IMR-90 (cell line): ENCODE measurements around the gene RBM8A. TPM values are rescaled to one million over a fixed set of nuclear protein-coding genes. Genes with fewer than 3 reads are reported as not detected.

Experiments used
- ATAC-seq: fragments of 200-7000 bp; cut with Tn5 transposase; 2 replicates; pipeline ENCODE4 v1.9.1; 2020; ENCODE audit warnings: low read depth, mild to moderate bottlenecking, moderate library complexity
- BruUV-seq: library from RNA; stranded (reverse); fragments of 400-500 nt; replicated peaks from 2 replicates; lab custom pipeline; 2021; lab: Mats Ljungman, UMichigan
- CTCF ChIA-PET: fragments of 300-600 bp; formaldehyde crosslinking; extraction: SDS; loops from one replicate; lab custom pipeline; 2021; ENCODE audit warnings: antibody characterized with exemption; lab: Yijun Ruan, JAX
- POLR2A ChIA-PET: fragments of 300-600 bp; sonication (Branson Sonifier 250); formaldehyde crosslinking; loops from one replicate; lab custom pipeline; 2022; ENCODE audit warnings: antibody characterized with exemption; ENCODE audit not compliant: unreplicated experiment; lab: Charles Lee
- DNase-seq: peaks from one replicate; pipeline ENCODE4 v3.0.0; 2013
- H2AFZ ChIP-seq: replicated peaks from 2 replicates; pipeline ENCODE3; 2013; ENCODE audit warnings: low read length, mild to moderate bottlenecking; ENCODE audit not compliant: poor library complexity
- H2AK5ac ChIP-seq: 2 replicates; pipeline ENCODE4 v1.6.1; 2013; ENCODE audit warnings: low read depth, low read length, inconsistent platforms
- H2AK9ac ChIP-seq: replicated peaks from 2 replicates; pipeline ENCODE3; 2013; ENCODE audit warnings: mild to moderate bottlenecking, low read depth, low read length, moderate library complexity; ENCODE audit not compliant: poor library complexity
- H2BK120ac ChIP-seq: 2 replicates; pipeline ENCODE4 v1.6.1; 2013; ENCODE audit warnings: low read depth, low read length, inconsistent platforms
- H2BK15ac ChIP-seq: 3 replicates; pipeline ENCODE4 v1.6.1; 2013; ENCODE audit warnings: low read depth, low read length, inconsistent platforms
- H2BK20ac ChIP-seq: 2 replicates; pipeline ENCODE4 v1.6.1; 2013; ENCODE audit warnings: low read depth, mild to moderate bottlenecking, inconsistent platforms, low read length, moderate library complexity
- H2BK5ac ChIP-seq: 2 replicates; pipeline ENCODE4 v1.6.1; 2013; ENCODE audit warnings: mild to moderate bottlenecking, low read depth, low read length, inconsistent platforms; ENCODE audit not compliant: poor library complexity, severe bottlenecking
- H3K14ac ChIP-seq: replicated peaks from 2 replicates; pipeline ENCODE4 v1.6.1; 2013; ENCODE audit warnings: low read depth, low read length, inconsistent platforms
- H3K18ac ChIP-seq: 2 replicates; pipeline ENCODE4 v1.6.1; 2013; ENCODE audit warnings: low read depth, low read length, control low read depth
- H3K23ac ChIP-seq: 2 replicates; pipeline ENCODE4 v1.6.1; 2013; ENCODE audit warnings: low read depth, low read length, inconsistent platforms
- H3K27ac ChIP-seq: 2 replicates; pipeline ENCODE4 v1.5.1; 2013; ENCODE audit warnings: mild to moderate bottlenecking, control low read depth, low read length; ENCODE audit not compliant: insufficient read depth
- H3K27me3 ChIP-seq: 2 replicates; pipeline ENCODE4 v1.6.1; 2013; ENCODE audit warnings: low read length; ENCODE audit not compliant: control insufficient read depth, insufficient read depth
- H3K36me3 ChIP-seq: 2 replicates; pipeline ENCODE4 v1.6.1; 2013; ENCODE audit warnings: low read length, mixed read lengths; ENCODE audit not compliant: control insufficient read depth, insufficient read depth
- H3K4ac ChIP-seq: 2 replicates; pipeline ENCODE4 v1.6.1; 2013; ENCODE audit warnings: low read depth, low read length, inconsistent platforms
- H3K4me1 ChIP-seq: 2 replicates; pipeline ENCODE4 v1.6.1; 2013; ENCODE audit warnings: low read length, mixed read lengths; ENCODE audit not compliant: control insufficient read depth, insufficient read depth
- H3K4me2 ChIP-seq: 2 replicates; pipeline ENCODE4 v1.6.1; 2013; ENCODE audit warnings: low read depth, mild to moderate bottlenecking, control low read depth, low read length, moderate library complexity
- H3K4me3 ChIP-seq: 2 replicates; pipeline ENCODE4 v1.5.1; 2013; ENCODE audit warnings: low read depth, mild to moderate bottlenecking, control low read depth, low read length, moderate library complexity; ENCODE audit not compliant: insufficient read depth
- H3K56ac ChIP-seq: 2 replicates; pipeline ENCODE4 v1.6.1; 2013; ENCODE audit warnings: low read length, inconsistent platforms; ENCODE audit not compliant: insufficient read depth; ENCODE audit errors: extremely low read depth
- H3K79me1 ChIP-seq, 2 experiments: 2 replicates each; pipeline ENCODE4 v1.6.1; 2013; ENCODE audit warnings: low read length in 2 of 2, inconsistent platforms in 1 of 2, low read depth in 1 of 2
- H3K9ac ChIP-seq: 2 replicates; pipeline ENCODE4 v1.6.1; 2013; ENCODE audit warnings: low read depth, low read length, control low read depth
- H3K9me1 ChIP-seq: 2 replicates; pipeline ENCODE4 v1.6.1; 2013; ENCODE audit warnings: low read length, inconsistent platforms; ENCODE audit not compliant: insufficient read depth
- H3K9me3 ChIP-seq: 2 replicates; pipeline ENCODE4 v1.6.1; 2013; ENCODE audit warnings: low read length; ENCODE audit not compliant: control insufficient read depth, insufficient read depth
- H4K20me1 ChIP-seq: 2 replicates; pipeline ENCODE4 v1.6.1; 2013; ENCODE audit warnings: low read length, inconsistent platforms; ENCODE audit not compliant: insufficient read depth
- H4K5ac ChIP-seq: 2 replicates; pipeline ENCODE4 v1.6.1; 2013; ENCODE audit warnings: mild to moderate bottlenecking, low read depth, low read length, control low read depth
- H4K8ac ChIP-seq, 2 experiments: 2 replicates each; pipeline ENCODE4 v1.6.1; 2013; ENCODE audit warnings: low read depth in 2 of 2, low read length in 2 of 2, control low read depth in 1 of 2, inconsistent platforms in 1 of 2
- H4K91ac ChIP-seq: 2 replicates; pipeline ENCODE4 v1.6.1; 2013; ENCODE audit warnings: low read depth, low read length, inconsistent platforms; ENCODE audit not compliant: insufficient read depth
- CEBPB ChIP-seq: IDR thresholded peaks from 2 replicates; pipeline ENCODE4 v1.6.1; 2012; ENCODE audit warnings: low read depth, low read length, improper control_type of control experiment
- FOS ChIP-seq: fragments of 150-350 bp; IDR thresholded peaks from 2 replicates; pipeline ENCODE4 v1.6.1; 2016; ENCODE audit warnings: low read depth, low read length
- WGBS, 2 experiments: methylation state at CpG; one replicate each; pipeline versions ENCODE4 v1.1.5 to v1.1.7; 2013; ENCODE audit warnings: missing lambda C conversion rate in 2 of 2; ENCODE audit not compliant: insufficient read length in 1 of 2; ENCODE audit errors: extremely low coverage in 2 of 2; 5-methylcytosine and 5-hydroxymethylcytosine counted together
- dilution Hi-C: fragments of 300-500 bp; cut with HindIII; formaldehyde crosslinking; loops from one replicate; pipeline ENCODE4 v1.14.3; 2018; ENCODE audit warnings: low sequenced_read_pairs; ENCODE audit not compliant: unreplicated experiment
- in situ Hi-C: fragments of 300-500 bp; cut with MboI; formaldehyde crosslinking; loops from 3 replicates; pipeline ENCODE4 v1.14.3; 2019; ENCODE audit warnings: low sequenced_read_pairs, inconsistent platforms, mixed read lengths
- intact Hi-C: fragments of 100-400 bp; cut with micrococcal nuclease; formaldehyde crosslinking; loops from 2 replicates; pipeline ENCODE4 v1.10.0; 2022
- polyA plus RNA-seq, 3 experiments: library from polyadenylated mRNA; depleted of rRNA; stranded (reverse); fragments of >200 nt; gene quantifications; 2 replicates each; pipeline ENCODE4 v1.2.3, GENCODE V29; 2012; ENCODE audit warnings: low replicate concordance in 1 of 3
- total RNA-seq: library from RNA; depleted of rRNA; stranded (reverse); fragments of >200 nt; gene quantifications from 2 replicates; pipeline ENCODE4 v1.2.3, GENCODE V29; 2012

The RBM8A gene
- total and polyA plus RNA-seq, 2 of the 4 experiments (the other 2 are of a cell fraction) = 94.1 to 251 TPM

DNA sequence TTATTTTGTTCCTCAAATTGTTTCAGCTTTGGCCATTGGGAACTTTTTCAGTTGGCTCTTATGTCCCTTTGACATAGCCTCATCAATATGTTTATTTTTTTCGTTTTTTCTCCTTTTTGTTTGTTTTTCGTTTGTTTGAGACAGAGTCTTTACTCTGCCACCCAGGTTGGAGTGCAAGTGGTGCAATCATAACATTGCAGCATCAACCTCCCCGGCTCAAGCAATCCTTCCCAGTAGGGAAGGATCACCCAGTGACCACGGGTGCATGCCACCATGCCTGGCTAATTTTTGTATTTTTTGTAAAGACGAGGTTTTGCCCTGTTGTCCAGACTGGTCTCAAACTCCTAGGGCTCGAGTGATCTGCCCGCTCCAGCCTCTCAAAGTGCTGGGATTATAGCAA lies 45.3 kb upstream of the RBM8A start:
- no peak overlapping the region for H2BK5ac ChIP-seq
- H3K4me2 ChIP-seq = no peak overlapping the region
- H3K14ac ChIP-seq = no peak overlapping the region
- no peaks in the 10 kb centered on the region for H3K4me1 ChIP-seq
- no peak overlapping the region for H2BK120ac ChIP-seq
- no peak overlapping the region for H2AFZ ChIP-seq
- intact Hi-C loops (no loop called here), dilution Hi-C loops (no loop called here), in situ Hi-C loops (loop anchor here (5.0 kb wide), 1 partner anchor 35 kb away; no protein-coding TSS in a partner anchor)
- no peak overlapping the region for H3K18ac ChIP-seq
- H3K9me1 ChIP-seq = no peaks in the 10 kb centered on the region; the same call in 1 of the 2 replicates
- TF ChIP-seq FOS = no peak
- TF ChIP-seq CEBPB = 0 out of 2 replicates have a peak, but pooled peaks have one; percentile 22
- ChIA-PET CTCF (no interaction called here), POLR2A (no interaction called here)
- DNase-seq (no peak), ATAC-seq (no peak; the same call in 1 of the 2 replicates)
- no peak overlapping the region for H2AK9ac ChIP-seq
- no TSS peak for BruUV-seq
- H3K4me3 ChIP-seq = no peak overlapping the region
- H4K20me1 ChIP-seq = no peaks in the 10 kb centered on the region
- no peak overlapping the region for H3K4ac ChIP-seq
- no peak overlapping the region for H3K23ac ChIP-seq
- no peak overlapping the region for H3K9ac ChIP-seq
- no peak overlapping the region for H4K5ac ChIP-seq
- H3K27me3 ChIP-seq = no peaks in the 10 kb centered on the region
- H2BK15ac ChIP-seq = no peak overlapping the region
- no peaks in the 10 kb centered on the region for H3K9me3 ChIP-seq
- H3K36me3 ChIP-seq = no peaks in the 10 kb centered on the region
- H2BK20ac ChIP-seq = no peak overlapping the region
- H3K56ac ChIP-seq = no peak overlapping the region
- peaks cover 3 to 4% of the 10 kb centered on the region in 2 experiments; a peak in 3 of 4 replicates for H3K79me1 ChIP-seq
- no peak overlapping the region for H3K27ac ChIP-seq
- no peak overlapping the region for H4K8ac ChIP-seq
- no CpG with 5 or more reads among the region's 7 CpGs for WGBS, 2 experiments
- no peak overlapping the region for H4K91ac ChIP-seq
- no peak overlapping the region for H2AK5ac ChIP-seq
